Activated CD8-positive, alpha-beta T cell treated with anti-CD3 and anti-CD28 coated beads for 36 hours (primary cell): ENCODE data around the gene BBOF1. TPM values are rescaled to one million over a fixed set of nuclear protein-coding genes. Genes with fewer than 3 reads are reported as not detected.
"Not testable (repeated sequence)": the region's sequence is repeated elsewhere in the genome, so short reads cannot be mapped to it uniquely, and the experiment has no call there.

Source experiments
- ATAC-seq: fragments of 200-7000 bp; cut with Tn5 transposase; one replicate; pipeline ENCODE4 v1.10.0; 2021; ENCODE audit warnings: mild to moderate bottlenecking, moderate library complexity
- CTCF ChIA-PET: fragments of 350-600 bp; sonication (Branson Sonifier 250); formaldehyde crosslinking; loops from one replicate; lab custom pipeline; 2021; ENCODE audit warnings: antibody characterized with exemption; lab: Charles Lee
- POLR2A ChIA-PET: fragments of 350-600 bp; sonication (Branson Sonifier 250); formaldehyde crosslinking; loops from one replicate; lab custom pipeline; 2021; ENCODE audit warnings: antibody characterized with exemption; lab: Charles Lee
- DNase-seq: peaks from one replicate; pipeline ENCODE4 v3.0.0-alpha.2; 2020
- H3K27ac Mint-ChIP-seq: one replicate; pipeline ENCODE4 v1.8.0; 2021; ENCODE audit warnings: mild to moderate bottlenecking, mixed read lengths
- H3K27me3 Mint-ChIP-seq: one replicate; pipeline ENCODE4 v1.8.0; 2021; ENCODE audit warnings: mixed read lengths
- H3K36me3 Mint-ChIP-seq: one replicate; pipeline ENCODE4 v1.8.0; 2021; ENCODE audit warnings: low read depth, mixed read lengths
- H3K4me1 Mint-ChIP-seq: one replicate; pipeline ENCODE4 v1.8.0; 2021; ENCODE audit warnings: low read depth, mixed read lengths
- H3K4me3 Mint-ChIP-seq: one replicate; pipeline ENCODE4 v1.8.0; 2021; ENCODE audit warnings: mild to moderate bottlenecking, moderate library complexity, mixed read lengths
- H3K9me3 Mint-ChIP-seq: one replicate; pipeline ENCODE4 v1.8.0; 2021; ENCODE audit warnings: mixed read lengths
- intact Hi-C: fragments of 100-400 bp; cut with micrococcal nuclease; formaldehyde crosslinking; loops from one replicate; pipeline ENCODE4 v1.10.0; 2022
- total RNA-seq, 2 experiments: library from RNA; stranded (reverse); gene quantifications; one replicate each; pipeline ENCODE4 v1.2.3, GENCODE V29; 2021
- TF ChIP-seq, protein P1 (sequence below): fragments of 200-600 bp; IDR thresholded peaks from one replicate; pipeline ENCODE4 v1.8.0; 2022; ENCODE audit warnings: antibody characterized with exemption, mild to moderate bottlenecking

The BBOF1 gene
- total RNA-seq, 2 experiments from 2014 or later: 1.2 TPM

DNA sequence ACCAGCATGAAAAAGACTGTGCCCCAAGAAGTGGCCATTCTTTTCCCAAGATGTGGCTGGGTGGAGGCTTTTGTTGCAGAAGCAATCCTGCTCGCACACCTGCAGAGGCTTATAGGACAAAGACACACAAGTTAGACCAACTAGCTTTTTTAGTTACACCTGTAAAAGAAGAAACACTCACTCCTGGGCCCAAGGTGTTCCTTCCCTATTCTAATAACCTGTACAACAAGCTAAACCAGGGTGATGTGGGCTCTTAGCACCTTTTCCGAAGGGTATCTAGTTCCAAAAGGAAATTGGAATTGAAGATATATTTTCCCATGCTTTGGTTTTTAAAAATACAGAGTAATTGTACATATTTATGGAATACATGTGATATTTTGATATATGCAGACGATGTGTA lies 31.1 kb upstream of the BBOF1 start:
- no peaks in the 10 kb centered on the region for H3K9me3 Mint-ChIP-seq
- ATAC-seq (no peak), DNase-seq (no peak)
- ChIA-PET POLR2A (no interaction called here), CTCF (no interaction called here)
- intact Hi-C loops: no loop called here
- no peak overlapping the region for H3K4me3 Mint-ChIP-seq
- TF ChIP-seq, protein P1, sequence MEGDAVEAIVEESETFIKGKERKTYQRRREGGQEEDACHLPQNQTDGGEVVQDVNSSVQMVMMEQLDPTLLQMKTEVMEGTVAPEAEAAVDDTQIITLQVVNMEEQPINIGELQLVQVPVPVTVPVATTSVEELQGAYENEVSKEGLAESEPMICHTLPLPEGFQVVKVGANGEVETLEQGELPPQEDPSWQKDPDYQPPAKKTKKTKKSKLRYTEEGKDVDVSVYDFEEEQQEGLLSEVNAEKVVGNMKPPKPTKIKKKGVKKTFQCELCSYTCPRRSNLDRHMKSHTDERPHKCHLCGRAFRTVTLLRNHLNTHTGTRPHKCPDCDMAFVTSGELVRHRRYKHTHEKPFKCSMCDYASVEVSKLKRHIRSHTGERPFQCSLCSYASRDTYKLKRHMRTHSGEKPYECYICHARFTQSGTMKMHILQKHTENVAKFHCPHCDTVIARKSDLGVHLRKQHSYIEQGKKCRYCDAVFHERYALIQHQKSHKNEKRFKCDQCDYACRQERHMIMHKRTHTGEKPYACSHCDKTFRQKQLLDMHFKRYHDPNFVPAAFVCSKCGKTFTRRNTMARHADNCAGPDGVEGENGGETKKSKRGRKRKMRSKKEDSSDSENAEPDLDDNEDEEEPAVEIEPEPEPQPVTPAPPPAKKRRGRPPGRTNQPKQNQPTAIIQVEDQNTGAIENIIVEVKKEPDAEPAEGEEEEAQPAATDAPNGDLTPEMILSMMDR: no peak
- no peaks in the 10 kb centered on the region for H3K4me1 Mint-ChIP-seq
- H3K36me3 Mint-ChIP-seq: peaks cover 17% of the 10 kb centered on the region
- H3K27me3 Mint-ChIP-seq: no peaks in the 10 kb centered on the region
- H3K27ac Mint-ChIP-seq: no peak overlapping the region

DNA sequence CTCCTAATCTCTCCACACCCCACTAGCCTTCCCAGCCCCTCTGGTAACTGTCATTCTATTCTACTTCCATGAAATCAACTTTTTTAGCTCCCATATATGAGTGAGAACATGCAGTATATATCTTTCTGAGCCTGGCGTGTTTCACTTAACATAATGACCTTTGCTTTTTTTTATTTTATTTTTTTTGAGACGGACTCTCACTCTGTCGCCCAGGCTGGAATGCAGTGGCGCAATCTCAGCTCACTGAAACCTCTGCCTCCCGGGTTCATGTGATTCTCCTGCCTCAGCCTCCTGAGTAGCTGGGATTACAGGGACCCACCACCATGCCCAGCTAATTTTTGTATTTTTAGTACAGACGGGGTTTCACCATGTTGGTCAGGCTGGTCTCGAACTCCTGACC lies 30.5 kb upstream of the BBOF1 start:
- H3K9me3 Mint-ChIP-seq, POLR2A ChIA-PET, CTCF ChIA-PET, H3K4me3 Mint-ChIP-seq, H3K27ac Mint-ChIP-seq, ATAC-seq, DNase-seq, H3K4me1 Mint-ChIP-seq, H3K27me3 Mint-ChIP-seq, intact Hi-C loops: not testable (repeated sequence)
- peaks cover 17% of the 10 kb centered on the region for H3K36me3 Mint-ChIP-seq

DNA sequence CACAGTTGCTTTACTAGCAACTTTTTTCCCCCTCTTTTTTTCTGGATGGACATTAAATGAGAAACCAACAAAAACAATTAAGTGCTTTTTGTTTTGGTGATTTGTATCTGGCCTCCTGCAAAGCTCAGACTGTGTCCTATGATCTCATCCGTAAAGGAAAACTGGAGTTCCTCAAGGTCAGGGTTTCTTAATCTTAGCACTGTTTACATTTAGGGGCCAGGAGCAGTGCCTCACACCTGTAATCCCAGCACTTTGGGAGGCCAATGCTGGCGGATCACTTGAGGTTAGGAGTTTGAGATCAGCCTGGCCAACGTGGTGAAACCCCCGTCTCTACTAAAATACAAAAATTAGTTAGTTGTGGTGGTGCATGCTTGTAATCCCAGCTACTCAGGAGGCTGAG lies 28.1 kb upstream of the BBOF1 start:
- ChIA-PET POLR2A (no interaction called here), CTCF (no interaction called here)
- H3K36me3 Mint-ChIP-seq: peaks cover 5% of the 10 kb centered on the region
- H3K27me3 Mint-ChIP-seq: no peaks in the 10 kb centered on the region
- H3K4me3 Mint-ChIP-seq: no peak overlapping the region
- H3K4me1 Mint-ChIP-seq: no peaks in the 10 kb centered on the region
- no peak for DNase-seq
- TF ChIP-seq, protein P1: no peak
- intact Hi-C loops: no loop called here
- no peaks in the 10 kb centered on the region for H3K9me3 Mint-ChIP-seq
- H3K27ac Mint-ChIP-seq: no peak overlapping the region
- ATAC-seq: no peak

DNA sequence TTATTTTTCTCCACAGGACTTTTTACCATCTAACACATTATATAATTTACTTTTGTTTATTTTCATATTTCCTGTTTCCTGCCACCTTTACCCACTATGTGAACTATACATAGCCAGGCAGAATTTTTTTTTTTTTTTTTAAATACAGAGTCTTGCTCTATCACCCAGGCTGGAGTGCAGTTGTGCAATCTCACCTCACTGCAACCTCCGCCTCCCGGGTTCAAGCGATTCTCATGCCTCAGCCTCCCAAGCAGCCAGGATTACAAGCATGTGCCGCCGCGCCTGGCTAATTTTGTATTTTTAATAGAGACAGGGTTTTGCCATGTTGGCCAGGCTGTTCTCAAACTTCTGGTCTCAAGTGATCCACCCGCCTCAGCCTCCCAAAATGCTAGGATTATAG lies 24.2 kb upstream of the BBOF1 start:
- intact Hi-C loops, H3K27me3 Mint-ChIP-seq, H3K36me3 Mint-ChIP-seq, H3K27ac Mint-ChIP-seq, H3K4me1 Mint-ChIP-seq, POLR2A ChIA-PET, CTCF ChIA-PET, ATAC-seq, H3K4me3 Mint-ChIP-seq, H3K9me3 Mint-ChIP-seq, DNase-seq: not testable (repeated sequence)

DNA sequence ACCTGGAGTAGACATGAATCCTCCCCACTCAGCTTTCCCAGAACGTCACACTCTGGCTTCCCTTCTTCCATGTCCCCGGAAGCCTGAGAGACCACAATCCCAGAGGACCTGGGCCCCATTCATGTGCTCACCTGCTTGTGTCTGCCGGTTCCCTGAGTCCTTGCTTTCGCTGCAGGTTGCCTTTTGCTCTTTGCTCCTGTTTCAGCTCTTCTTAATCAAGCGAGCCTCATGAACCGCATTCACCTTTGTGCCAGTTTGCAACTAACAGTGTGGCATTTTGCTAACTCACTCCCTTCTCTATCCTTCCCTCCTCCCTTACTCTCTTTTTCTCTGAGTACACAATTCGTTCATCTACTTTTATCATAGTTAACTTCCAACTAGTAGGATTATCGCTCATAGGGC lies 23.2 kb upstream of the BBOF1 start:
- ChIA-PET CTCF (no interaction called here), POLR2A (no interaction called here)
- DNase-seq: no peak
- H3K9me3 Mint-ChIP-seq: no peaks in the 10 kb centered on the region
- ATAC-seq: no peak
- no peaks in the 10 kb centered on the region for H3K27me3 Mint-ChIP-seq
- TF ChIP-seq, protein P1: no peak
- intact Hi-C loops: no loop called here
- H3K4me1 Mint-ChIP-seq: no peaks in the 10 kb centered on the region
- H3K4me3 Mint-ChIP-seq: no peak overlapping the region
- H3K27ac Mint-ChIP-seq: no peak overlapping the region
- peaks cover 3% of the 10 kb centered on the region for H3K36me3 Mint-ChIP-seq

DNA sequence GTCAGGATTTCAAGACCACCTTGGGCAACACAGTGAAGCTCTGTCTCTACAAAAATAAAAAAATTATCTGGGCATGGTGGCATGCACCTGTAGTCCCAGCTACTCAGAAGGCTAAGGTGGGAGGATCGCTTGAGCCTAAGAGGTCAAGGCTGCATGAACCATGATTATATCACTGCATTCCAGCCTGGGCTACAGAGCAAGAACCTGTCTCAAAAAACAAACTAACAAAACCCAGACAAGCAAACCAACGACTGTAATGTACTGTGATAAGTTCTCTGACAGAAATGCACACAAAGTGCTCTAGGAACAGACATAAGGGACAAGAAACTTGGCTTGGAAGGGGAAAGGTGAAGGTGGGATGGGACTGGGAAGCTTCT lies 22.4 kb upstream of the BBOF1 start:
- intact Hi-C loops: no loop called here

More for the DNA sequence above, 22.4 kb upstream of the BBOF1 start:
- Mint-ChIP-seq H3K4me1 (no peaks in the 10 kb centered on the region), H3K27ac (no peak overlapping the region), H3K9me3 (no peaks in the 10 kb centered on the region), H3K36me3 (peaks cover 3% of the 10 kb centered on the region), H3K27me3 (no peaks in the 10 kb centered on the region), H3K4me3 (no peak overlapping the region)
- ATAC-seq (no peak), DNase-seq (no peak)
- TF ChIP-seq, protein P1: no peak
- ChIA-PET POLR2A (no interaction called here), CTCF (no interaction called here)
